RWPE2 (cell line): Measurements from ENCODE around the gene LAMA3.

Source experiments
- ATAC-seq: fragments of 200-7000 bp; cut with Tn5 transposase; 3 replicates; pipeline ENCODE4 v1.9.1; 2021; ENCODE audit warnings: low read depth
- DNase-seq: peaks from one replicate; pipeline ENCODE4 v3.0.0-alpha.2; 2020; ENCODE audit warnings: low spot score
- H3K27ac ChIP-seq: fragments of 450-650 bp; 2 replicates; pipeline ENCODE4 v1.5.1; 2017; ENCODE audit warnings: mild to moderate bottlenecking; ENCODE audit not compliant: poor library complexity, severe bottlenecking
- H3K27me3 ChIP-seq: fragments of 250-450 bp; sonication (Bioruptor Pico); 2 replicates; pipeline ENCODE4 v1.5.1; 2021; ENCODE audit warnings: mild to moderate bottlenecking, moderate library complexity; ENCODE audit not compliant: insufficient read depth, poor library complexity, severe bottlenecking
- H3K36me3 ChIP-seq: fragments of 250-450 bp; sonication (Bioruptor Pico); 2 replicates; pipeline ENCODE4 v1.5.1; 2020; ENCODE audit warnings: low read depth, mild to moderate bottlenecking, moderate library complexity
- H3K4me1 ChIP-seq: fragments of 250-450 bp; sonication (Bioruptor Pico); 2 replicates; pipeline ENCODE4 v1.5.1; 2021; ENCODE audit warnings: mild to moderate bottlenecking, moderate library complexity; ENCODE audit not compliant: insufficient read depth, poor library complexity, severe bottlenecking
- H3K4me3 ChIP-seq: fragments of 250-450 bp; sonication (Bioruptor Pico); 2 replicates; pipeline ENCODE4 v1.5.1; 2021; ENCODE audit warnings: mild to moderate bottlenecking, moderate library complexity; ENCODE audit not compliant: severe bottlenecking
- H3K9me3 ChIP-seq: fragments of 250-450 bp; sonication (Bioruptor Pico); 2 replicates; pipeline ENCODE4 v1.5.1; 2021; ENCODE audit warnings: mild to moderate bottlenecking, moderate library complexity; ENCODE audit not compliant: severe bottlenecking
- TF ChIP-seq, protein P1 (sequence below): fragments of 450-650 bp; IDR thresholded peaks from one replicate; pipeline ENCODE4 v1.5.1; 2017; ENCODE audit warnings: mild to moderate bottlenecking, moderate library complexity; ENCODE audit not compliant: poor library complexity, severe bottlenecking

The LAMA3 gene

DNA sequence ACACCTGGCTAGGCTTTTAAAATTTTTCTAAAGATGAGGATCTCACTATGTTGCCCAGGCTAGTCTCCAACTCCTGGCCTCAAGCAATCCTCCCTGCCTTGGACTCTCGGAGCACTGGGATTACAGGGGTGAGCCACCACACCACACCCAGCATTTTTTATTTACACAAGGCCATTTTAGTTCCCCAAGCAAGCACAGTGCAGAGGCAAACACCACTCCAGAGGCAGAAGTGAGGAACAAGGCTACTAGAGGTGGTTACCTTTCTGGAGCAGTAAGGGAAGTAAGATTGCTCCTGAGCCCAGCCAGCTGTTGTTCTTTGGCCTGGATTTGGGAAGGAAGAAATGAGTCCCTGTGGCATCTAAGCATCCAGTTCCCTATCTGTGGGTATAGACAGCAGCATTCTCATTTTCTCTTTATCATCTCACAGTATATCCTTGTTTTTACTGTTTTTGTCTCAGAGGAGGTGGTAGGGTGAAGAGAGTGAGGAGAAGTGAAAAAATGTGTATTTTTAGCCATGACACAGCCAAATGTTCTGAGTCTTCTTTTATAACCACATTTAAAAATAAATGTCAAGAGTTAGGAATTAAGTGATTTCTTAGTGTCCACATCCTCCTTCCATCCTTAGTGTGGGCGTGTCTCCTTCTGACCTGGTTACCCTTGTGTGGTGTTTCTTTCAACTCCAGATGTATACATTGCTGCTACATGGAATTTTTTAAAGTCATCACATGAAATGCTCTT, 314.8 kb downstream of the LAMA3 start:
- no peaks in the 10 kb centered on the region for H3K9me3 ChIP-seq
- no peak for DNase-seq
- peaks cover 6% of the 10 kb centered on the region for H3K4me1 ChIP-seq
- TF ChIP-seq, protein P1, sequence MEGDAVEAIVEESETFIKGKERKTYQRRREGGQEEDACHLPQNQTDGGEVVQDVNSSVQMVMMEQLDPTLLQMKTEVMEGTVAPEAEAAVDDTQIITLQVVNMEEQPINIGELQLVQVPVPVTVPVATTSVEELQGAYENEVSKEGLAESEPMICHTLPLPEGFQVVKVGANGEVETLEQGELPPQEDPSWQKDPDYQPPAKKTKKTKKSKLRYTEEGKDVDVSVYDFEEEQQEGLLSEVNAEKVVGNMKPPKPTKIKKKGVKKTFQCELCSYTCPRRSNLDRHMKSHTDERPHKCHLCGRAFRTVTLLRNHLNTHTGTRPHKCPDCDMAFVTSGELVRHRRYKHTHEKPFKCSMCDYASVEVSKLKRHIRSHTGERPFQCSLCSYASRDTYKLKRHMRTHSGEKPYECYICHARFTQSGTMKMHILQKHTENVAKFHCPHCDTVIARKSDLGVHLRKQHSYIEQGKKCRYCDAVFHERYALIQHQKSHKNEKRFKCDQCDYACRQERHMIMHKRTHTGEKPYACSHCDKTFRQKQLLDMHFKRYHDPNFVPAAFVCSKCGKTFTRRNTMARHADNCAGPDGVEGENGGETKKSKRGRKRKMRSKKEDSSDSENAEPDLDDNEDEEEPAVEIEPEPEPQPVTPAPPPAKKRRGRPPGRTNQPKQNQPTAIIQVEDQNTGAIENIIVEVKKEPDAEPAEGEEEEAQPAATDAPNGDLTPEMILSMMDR, result no peak
- ATAC-seq, result no peak
- H3K4me3 ChIP-seq, result no peak overlapping the region
- no peaks in the 10 kb centered on the region for H3K36me3 ChIP-seq
- no peak overlapping the region for H3K27ac ChIP-seq
- no peaks in the 10 kb centered on the region for H3K27me3 ChIP-seq
